ENCODE results near the gene TPI1.
A peak's percentile ranks its signal among the peaks of the same experiment; 100 is the strongest.
"Not testable (repeated sequence)": the region's sequence is repeated elsewhere in the genome, so short reads cannot be mapped to it uniquely, and the experiment has no call there.

The TPI1 gene

GRCh38 chr12:6908141-6908540 is 40.8 kb downstream of the TPI1 start:
- WGBS (ENCODE audit: insufficient coverage): 96% methylated on average over 8 of the region's 11 CpGs
- H3K27ac ChIP-seq (ENCODE audit: insufficient read depth in 1 of 2, low read depth in 1 of 2, low read length in 2 of 2, poor library complexity in 1 of 2, severe bottlenecking in 2 of 2); H3K9me3 ChIP-seq (ENCODE audit: control extremely low read depth in 1 of 5, control insufficient read depth in 4 of 5, insufficient read depth in 2 of 5, low read depth in 1 of 5, low read length in 4 of 5); H3K27me3 ChIP-seq (replicated peaks in 2 of 5; ENCODE audit: control insufficient read depth in 4 of 5, insufficient read depth in 5 of 5, low read length in 4 of 5); DNase-seq; H3K4me3 ChIP-seq (ENCODE audit: control insufficient read depth in 1 of 7, extremely low read depth in 1 of 7, insufficient read depth in 4 of 7, low read depth in 2 of 7, low read length in 6 of 7): not testable (repeated sequence)
- H3K36me3 ChIP-seq (ENCODE audit: control insufficient read depth in 4 of 4, insufficient read depth in 4 of 4, low read length in 3 of 4): peaks cover 0 to 13% (median 3%) of the 10 kb centered on the region in 4 experiments
- H3K4me1 ChIP-seq (ENCODE audit: control extremely low read depth in 1 of 4, control insufficient read depth in 4 of 4, insufficient read depth in 4 of 4, low read length in 3 of 4): peaks cover 15 to 25% (median 24%) of the 10 kb centered on the region in 4 experiments
- ChIA-PET POLR2A (interaction anchor here (0.5 kb wide), 1 partner anchor 335 kb away, joined by 5 read pairs; no protein-coding TSS in a partner anchor), CTCF (interaction anchor here (1.1 to 12.4 kb wide), 10 partner anchors 9 to 55 kb away, joined by 3 to 105 read pairs (median 4); partner anchors contain the start of genes SPSB2 and TPI1)

- Histone ChIP-seq H3K4me1 (ENCODE audit: control extremely low read depth in 1 of 4, control insufficient read depth in 4 of 4, insufficient read depth in 4 of 4, low read length in 3 of 4) (peaks cover 4 to 18% (median 15%) of the 10 kb centered on the region in 4 experiments), H3K4me3 (ENCODE audit: control insufficient read depth in 1 of 7, extremely low read depth in 1 of 7, insufficient read depth in 4 of 7, low read depth in 2 of 7, low read length in 6 of 7) (no peak overlapping the region), H3K9me3 (ENCODE audit: control extremely low read depth in 1 of 5, control insufficient read depth in 4 of 5, insufficient read depth in 2 of 5, low read depth in 1 of 5, low read length in 4 of 5) (no peaks in the 10 kb centered on the region), H3K27me3 (replicated peaks in 2 of 5; ENCODE audit: control insufficient read depth in 4 of 5, insufficient read depth in 5 of 5, low read length in 4 of 5) (no peaks in the 10 kb centered on the region), H3K27ac (ENCODE audit: insufficient read depth in 1 of 2, low read depth in 1 of 2, low read length in 2 of 2, poor library complexity in 1 of 2, severe bottlenecking in 2 of 2) (no peak overlapping the region), H3K36me3 (ENCODE audit: control insufficient read depth in 4 of 4, insufficient read depth in 4 of 4, low read length in 3 of 4) (peaks cover 0 to 13% (median 3%) of the 10 kb centered on the region in 4 experiments)
- CTCF ChIA-PET: interaction anchor here (2.3 to 12.4 kb wide), 4 partner anchors 16 to 39 kb away, joined by 5 to 105 read pairs (median 22); partner anchors contain the start of genes SPSB2 and TPI1
- WGBS (ENCODE audit: insufficient coverage): 100% methylated on average over 2 of the region's 4 CpGs
- DNase-seq: peak in 1 of 3 donors; percentile 39
- POLR2A ChIA-PET: no interaction called here
Measured at GRCh38 chr12:6909421-6910145, 42.3 kb downstream of the TPI1 start.

DNA sequence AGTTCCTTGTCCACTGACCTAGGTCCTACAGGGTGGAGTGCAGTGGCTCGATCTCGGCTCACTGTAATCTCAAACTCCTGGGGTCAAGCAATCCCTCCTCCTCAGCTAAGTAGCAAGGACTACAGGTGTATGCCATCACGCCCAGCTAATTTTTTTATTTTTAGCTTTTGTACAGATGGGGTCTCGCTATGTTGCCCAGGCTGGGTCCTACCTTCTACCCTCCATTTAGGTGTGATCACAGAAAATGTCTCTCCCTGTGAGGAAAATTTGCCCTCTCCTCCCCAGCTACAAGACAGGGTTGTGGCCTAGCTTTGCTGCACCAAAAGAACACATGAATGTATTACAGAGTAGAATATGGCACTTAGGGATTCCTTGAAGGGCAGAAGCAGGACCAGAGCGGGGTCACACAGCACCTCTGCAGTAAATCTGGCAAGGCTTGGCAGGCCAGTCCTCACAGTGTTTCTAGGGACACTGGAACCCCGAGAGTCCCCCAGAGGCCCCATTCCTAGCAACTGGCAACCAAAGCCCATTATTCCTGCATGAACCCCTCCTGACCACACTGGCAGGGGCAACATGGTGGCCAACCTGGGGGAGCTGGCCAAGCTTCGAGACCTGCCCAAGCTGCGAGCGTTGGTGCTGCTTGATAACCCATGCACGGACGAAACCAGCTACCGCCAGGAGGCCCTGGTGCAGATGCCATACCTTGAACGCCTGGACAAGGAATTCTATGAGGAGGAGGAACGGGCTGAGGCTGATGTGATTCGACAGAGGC is 45.0 kb downstream of the TPI1 start:
- Histone ChIP-seq H3K9me3 (ENCODE audit: control extremely low read depth in 1 of 5, control insufficient read depth in 4 of 5, insufficient read depth in 2 of 5, low read depth in 1 of 5, low read length in 4 of 5) (no peaks in the 10 kb centered on the region), H3K27me3 (replicated peaks in 2 of 5; ENCODE audit: control insufficient read depth in 4 of 5, insufficient read depth in 5 of 5, low read length in 4 of 5) (peaks cover 0 to 2% (median 0%) of the 10 kb centered on the region in 5 experiments), H3K4me1 (ENCODE audit: control extremely low read depth in 1 of 4, control insufficient read depth in 4 of 4, insufficient read depth in 4 of 4, low read length in 3 of 4) (peaks cover 0 to 19% (median 15%) of the 10 kb centered on the region in 4 experiments), H3K4me3 (ENCODE audit: control insufficient read depth in 1 of 7, extremely low read depth in 1 of 7, insufficient read depth in 4 of 7, low read depth in 2 of 7, low read length in 6 of 7) (no peak overlapping the region), H3K36me3 (ENCODE audit: control insufficient read depth in 4 of 4, insufficient read depth in 4 of 4, low read length in 3 of 4) (peaks cover 0 to 14% (median 5%) of the 10 kb centered on the region in 4 experiments), H3K27ac (ENCODE audit: insufficient read depth in 1 of 2, low read depth in 1 of 2, low read length in 2 of 2, poor library complexity in 1 of 2, severe bottlenecking in 2 of 2) (no peak overlapping the region)
- no peak for DNase-seq
- POLR2A ChIA-PET: interaction anchor here (1.0 to 1.2 kb wide), 3 partner anchors 13 to 40 kb away, joined by 3 to 6 read pairs (median 3); no protein-coding TSS in a partner anchor
- 95% methylated on average over 15 of the region's 15 CpGs for WGBS (ENCODE audit: insufficient coverage)
- CTCF ChIA-PET: interaction anchor here (0.9 to 12.4 kb wide), 6 partner anchors 9 to 52 kb away, joined by 3 to 105 read pairs (median 4); partner anchors contain the start of genes SPSB2 and TPI1

DNA sequence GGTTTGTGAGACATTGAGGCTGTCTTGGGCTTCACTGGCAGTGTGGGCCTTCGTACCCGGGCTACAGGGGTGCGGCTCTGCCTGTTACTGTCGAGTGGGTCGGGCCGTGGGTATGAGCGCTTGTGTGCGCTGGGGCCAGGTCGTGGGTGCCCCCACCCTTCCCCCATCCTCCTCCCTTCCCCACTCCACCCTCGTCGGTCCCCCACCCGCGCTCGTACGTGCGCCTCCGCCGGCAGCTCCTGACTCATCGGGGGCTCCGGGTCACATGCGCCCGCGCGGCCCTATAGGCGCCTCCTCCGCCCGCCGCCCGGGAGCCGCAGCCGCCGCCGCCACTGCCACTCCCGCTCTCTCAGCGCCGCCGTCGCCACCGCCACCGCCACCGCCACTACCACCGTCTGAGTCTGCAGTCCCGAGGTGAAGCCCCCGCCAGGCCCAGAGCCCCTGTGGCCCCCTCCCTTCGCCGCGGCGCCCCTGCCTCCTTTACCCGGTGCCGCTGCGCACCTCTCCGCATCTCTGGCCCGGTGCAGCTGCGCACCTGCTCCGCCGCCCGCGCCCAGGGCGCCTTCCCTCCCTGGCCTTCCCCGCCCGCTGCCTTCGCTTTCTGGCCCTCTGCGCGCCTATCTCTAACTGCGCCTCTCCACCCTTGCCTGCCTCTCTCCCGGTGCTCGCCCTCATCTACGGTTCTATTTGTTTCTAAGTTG is 47.1 kb downstream of the TPI1 start, which contains the start of gene ENO2:
Gene ENO2 (plus strand): TSS at position 335 of the 701 bp plus-strand sequence. CDS start 1,253 bp downstream, outside the sequence.
- POLR2A ChIA-PET: interaction anchor here (0.6 to 1.0 kb wide), 3 partner anchors 24 to 29 kb away, joined by 3 to 4 read pairs (median 4); partner anchors contain the start of genes C12orf57 and RNU7-1
- DNase-seq: peak; percentile 67 to 89 (median 80)

DNA sequence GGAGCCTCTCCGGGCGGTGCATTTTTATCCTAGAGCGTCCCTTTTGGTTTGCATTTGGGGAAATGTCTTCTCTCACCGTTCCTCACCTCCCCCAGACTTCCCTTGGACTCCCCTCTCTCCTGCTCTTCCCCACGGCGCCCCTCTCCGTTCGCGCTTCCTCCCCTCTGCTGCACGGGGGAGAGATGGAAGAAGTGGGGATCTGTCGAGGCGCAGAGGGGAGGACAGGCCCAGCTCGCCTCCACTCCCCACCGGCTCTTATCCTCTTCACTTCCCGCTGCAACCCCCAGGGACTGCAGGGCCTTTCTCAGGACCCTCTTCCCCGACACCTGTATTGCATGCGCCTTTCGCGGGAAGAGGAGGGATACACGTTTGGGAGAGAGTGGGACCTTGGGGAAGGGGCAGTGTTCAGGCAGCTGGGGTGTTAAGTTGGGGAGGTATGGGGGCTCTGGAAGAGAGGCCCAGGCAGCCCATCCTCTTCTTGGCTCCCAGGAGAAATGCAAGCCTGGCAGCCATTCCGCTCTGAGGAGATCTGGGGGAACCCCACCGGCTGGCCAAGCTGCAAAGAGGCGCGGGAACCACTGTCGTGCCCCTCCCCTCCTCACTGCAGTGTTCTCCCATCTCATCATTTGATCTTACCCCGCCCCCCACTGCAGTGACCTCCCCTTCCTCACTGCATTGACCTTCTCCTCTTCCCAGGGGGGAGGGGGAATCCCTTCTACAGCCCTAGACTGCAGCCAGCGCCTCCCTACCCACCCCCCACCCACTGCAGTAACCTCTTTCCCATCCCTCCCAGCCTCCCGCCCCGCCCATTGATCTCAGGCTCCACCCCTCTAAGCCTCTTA is 47.8 kb downstream of the TPI1 start:
- 20% methylated on average over 5 of the region's 29 CpGs for WGBS (ENCODE audit: insufficient coverage)
- Histone ChIP-seq H3K27me3 (replicated peaks in 2 of 5; ENCODE audit: control insufficient read depth in 4 of 5, insufficient read depth in 5 of 5, low read length in 4 of 5) (peaks cover 0 to 2% (median 0%) of the 10 kb centered on the region in 5 experiments), H3K27ac (ENCODE audit: insufficient read depth in 1 of 2, low read depth in 1 of 2, low read length in 2 of 2, poor library complexity in 1 of 2, severe bottlenecking in 2 of 2) (peak overlapping the region in 1 of 2 experiments; percentile 14), H3K9me3 (ENCODE audit: control extremely low read depth in 1 of 5, control insufficient read depth in 4 of 5, insufficient read depth in 2 of 5, low read depth in 1 of 5, low read length in 4 of 5) (no peaks in the 10 kb centered on the region), H3K4me3 (ENCODE audit: control insufficient read depth in 1 of 7, extremely low read depth in 1 of 7, insufficient read depth in 4 of 7, low read depth in 2 of 7, low read length in 6 of 7) (peak overlapping the region; percentile 39 to 88 (median 66)), H3K4me1 (ENCODE audit: control extremely low read depth in 1 of 4, control insufficient read depth in 4 of 4, insufficient read depth in 4 of 4, low read length in 3 of 4) (peaks cover 0 to 19% (median 17%) of the 10 kb centered on the region in 4 experiments), H3K36me3 (ENCODE audit: control insufficient read depth in 4 of 4, insufficient read depth in 4 of 4, low read length in 3 of 4) (peaks cover 0 to 25% (median 5%) of the 10 kb centered on the region in 4 experiments)
- POLR2A ChIA-PET: interaction anchor here (0.6 to 1.0 kb wide), 2 partner anchors 24 to 28 kb away, joined by 4 read pairs; partner anchors contain the start of genes C12orf57 and RNU7-1
- CTCF ChIA-PET: interaction anchor here (1.0 to 2.1 kb wide), 3 partner anchors 10 to 47 kb away, joined by 3 to 9 read pairs (median 4); no protein-coding TSS in a partner anchor
- no peak for DNase-seq

More for the DNA sequence above, 47.1 kb downstream of the TPI1 start, which contains the start of gene ENO2:
- Histone ChIP-seq H3K27ac (ENCODE audit: insufficient read depth in 1 of 2, low read depth in 1 of 2, low read length in 2 of 2, poor library complexity in 1 of 2, severe bottlenecking in 2 of 2) (peak within 1 kb of the TSS in 1 of 2 experiments; percentile 34), H3K27me3 (replicated peaks in 2 of 5; ENCODE audit: control insufficient read depth in 4 of 5, insufficient read depth in 5 of 5, low read length in 4 of 5) (peaks cover 0 to 2% (median 0%) of the 10 kb centered on the region in 5 experiments), H3K36me3 (ENCODE audit: control insufficient read depth in 4 of 4, insufficient read depth in 4 of 4, low read length in 3 of 4) (peaks cover 0 to 20% (median 5%) of the 10 kb centered on the region in 4 experiments), H3K9me3 (ENCODE audit: control extremely low read depth in 1 of 5, control insufficient read depth in 4 of 5, insufficient read depth in 2 of 5, low read depth in 1 of 5, low read length in 4 of 5) (no peaks in the 10 kb centered on the region), H3K4me1 (ENCODE audit: control extremely low read depth in 1 of 4, control insufficient read depth in 4 of 4, insufficient read depth in 4 of 4, low read length in 3 of 4) (peaks cover 0 to 19% (median 15%) of the 10 kb centered on the region in 4 experiments), H3K4me3 (ENCODE audit: control insufficient read depth in 1 of 7, extremely low read depth in 1 of 7, insufficient read depth in 4 of 7, low read depth in 2 of 7, low read length in 6 of 7) (peak within 1 kb of the TSS; percentile 39 to 88 (median 66))
- CTCF ChIA-PET: interaction anchor here (1.0 to 2.1 kb wide), 2 partner anchors 10 to 42 kb away, joined by 3 to 9 read pairs; no protein-coding TSS in a partner anchor
- under 1% methylated on average over 48 of the region's 68 CpGs for WGBS (ENCODE audit: insufficient coverage)

All from common myeloid progenitor, CD34-positive (primary cell).